Keratinocyte (primary cell): Measurements from ENCODE around the gene KLHL22. TPM values are rescaled to one million over a fixed set of nuclear protein-coding genes. Genes with fewer than 3 reads are reported as not detected.
"Not testable (repeated sequence)": the region's sequence is repeated elsewhere in the genome, so short reads cannot be mapped to it uniquely, and the experiment has no call there.

Experiments
- DNase-seq: peaks from one replicate; pipeline ENCODE4 v3.0.0-alpha.2; 2011; ENCODE audit warnings: low read depth, missing footprints, low spot score
- FAIRE-seq: peaks from 2 replicates; lab custom pipeline; 2011; peaks lifted over from hg19 to GRCh38; lab: Jason Lieb, UNC
- H2AFZ ChIP-seq: 2 replicates; pipeline ENCODE4 v1.6.0; 2012; ENCODE audit warnings: low read length, control low read depth, inconsistent platforms; ENCODE audit not compliant: control insufficient read depth
- H3K27ac ChIP-seq: 2 replicates; pipeline ENCODE4 v1.5.1; 2011; ENCODE audit warnings: low read length; ENCODE audit not compliant: control insufficient read depth, insufficient read depth
- H3K27me3 ChIP-seq: 3 replicates; pipeline ENCODE4 v1.6.0; 2011; ENCODE audit warnings: low read length; ENCODE audit not compliant: control insufficient read depth, insufficient read depth; ENCODE audit errors: extremely low read depth
- H3K36me3 ChIP-seq, 2 experiments: 2 replicates in 1 of 2; 3 replicates in 1 of 2; pipeline ENCODE4 v1.5.1; 2011; ENCODE audit warnings: low read length in 2 of 2, mild to moderate bottlenecking in 1 of 2; ENCODE audit not compliant: control insufficient read depth in 2 of 2, insufficient read depth in 2 of 2; ENCODE audit errors: extremely low read depth in 1 of 2
- H3K4me1 ChIP-seq: 3 replicates; pipeline ENCODE4 v1.5.1; 2011; ENCODE audit warnings: low read length; ENCODE audit not compliant: control insufficient read depth, insufficient read depth; ENCODE audit errors: extremely low read depth
- H3K4me2 ChIP-seq: 3 replicates; pipeline ENCODE4 v1.6.0; 2011; ENCODE audit warnings: low read depth, low read length; ENCODE audit not compliant: control insufficient read depth, insufficient read depth; ENCODE audit errors: extremely low read depth
- H3K4me3 ChIP-seq, 3 experiments: fragments of 200-600 bp in 1 of 3; sonication (generic) in 1 of 3; 2 replicates in 2 of 3; 3 replicates in 1 of 3; pipeline ENCODE4 v1.5.1; 2011 to 2016; ENCODE audit warnings: low read length in 3 of 3, mild to moderate bottlenecking in 3 of 3, control low read depth in 2 of 3, inconsistent platforms in 1 of 3, low read depth in 1 of 3, mixed read lengths in 1 of 3, mixed run types in 1 of 3, moderate library complexity in 1 of 3; ENCODE audit not compliant: control insufficient read depth in 2 of 3, insufficient read depth in 2 of 3; ENCODE audit errors: extremely low read depth in 1 of 3
- H3K79me2 ChIP-seq: 2 replicates; pipeline ENCODE4 v1.6.0; 2012; ENCODE audit warnings: low read length; ENCODE audit not compliant: control insufficient read depth, insufficient read depth
- H3K9ac ChIP-seq: 3 replicates; pipeline ENCODE4 v1.6.0; 2011; ENCODE audit warnings: low read length; ENCODE audit not compliant: control insufficient read depth, insufficient read depth; ENCODE audit errors: extremely low read depth
- H3K9me1 ChIP-seq: 3 replicates; pipeline ENCODE4 v1.6.0; 2011; ENCODE audit warnings: low read length; ENCODE audit not compliant: control insufficient read depth, insufficient read depth; ENCODE audit errors: extremely low read depth
- H3K9me3 ChIP-seq: 2 replicates; pipeline ENCODE4 v1.5.1; 2012; ENCODE audit warnings: low read depth, low read length; ENCODE audit not compliant: control insufficient read depth
- H4K20me1 ChIP-seq: 3 replicates; pipeline ENCODE4 v1.6.0; 2011; ENCODE audit warnings: low read length; ENCODE audit not compliant: control insufficient read depth, insufficient read depth; ENCODE audit errors: extremely low read depth
- EZH2 ChIP-seq: IDR thresholded peaks from one replicate; pipeline ENCODE4 v1.6.1; 2012; ENCODE audit warnings: inconsistent platforms, mild to moderate bottlenecking, low read length, moderate library complexity
- dilution Hi-C: fragments of 300-500 bp; cut with MboI; formaldehyde crosslinking; loops from one replicate; pipeline ENCODE4 v1.7.0; 2020; ENCODE audit warnings: low sequenced_read_pairs; ENCODE audit not compliant: extremely low pct_ligation_motif_present
- polyA plus RNA-seq, 5 experiments: library from polyadenylated mRNA; depleted of rRNA in 3 of 5; stranded (reverse) in 3 of 5; stranded (forward) in 1 of 5; unstranded in 1 of 5; fragments of >200 nt; gene quantifications; 1 replicate in 1 of 5; 2 replicates in 3 of 5; 3 replicates in 1 of 5; pipeline versions ENCODE4 v1.2.1 to v1.2.3, GENCODE V29; 2011 to 2012; ENCODE audit warnings: missing spikeins in 2 of 5, low read depth in 1 of 5, low replicate concordance in 1 of 5
- TF ChIP-seq, protein P1 (sequence below), 3 experiments: IDR thresholded peaks in 1 of 3; conservative IDR thresholded peaks in 1 of 3; optimal IDR thresholded peaks in 1 of 3; 2 replicates in 2 of 3; 3 replicates in 1 of 3; pipeline versions ENCODE3 to v1.5.1; 2011; ENCODE audit warnings: low read length in 3 of 3, mild to moderate bottlenecking in 3 of 3, moderate library complexity in 2 of 3, control low read depth in 1 of 3, inconsistent platforms in 1 of 3; ENCODE audit not compliant: insufficient read depth in 2 of 3; ENCODE audit errors: extremely low read depth in 1 of 3

KLHL22 gene
- polyA plus RNA-seq, 1 donor (not counting 4 experiments of a cell fraction or from before 2014, with no cell fraction given): 9.3 TPM

DNA sequence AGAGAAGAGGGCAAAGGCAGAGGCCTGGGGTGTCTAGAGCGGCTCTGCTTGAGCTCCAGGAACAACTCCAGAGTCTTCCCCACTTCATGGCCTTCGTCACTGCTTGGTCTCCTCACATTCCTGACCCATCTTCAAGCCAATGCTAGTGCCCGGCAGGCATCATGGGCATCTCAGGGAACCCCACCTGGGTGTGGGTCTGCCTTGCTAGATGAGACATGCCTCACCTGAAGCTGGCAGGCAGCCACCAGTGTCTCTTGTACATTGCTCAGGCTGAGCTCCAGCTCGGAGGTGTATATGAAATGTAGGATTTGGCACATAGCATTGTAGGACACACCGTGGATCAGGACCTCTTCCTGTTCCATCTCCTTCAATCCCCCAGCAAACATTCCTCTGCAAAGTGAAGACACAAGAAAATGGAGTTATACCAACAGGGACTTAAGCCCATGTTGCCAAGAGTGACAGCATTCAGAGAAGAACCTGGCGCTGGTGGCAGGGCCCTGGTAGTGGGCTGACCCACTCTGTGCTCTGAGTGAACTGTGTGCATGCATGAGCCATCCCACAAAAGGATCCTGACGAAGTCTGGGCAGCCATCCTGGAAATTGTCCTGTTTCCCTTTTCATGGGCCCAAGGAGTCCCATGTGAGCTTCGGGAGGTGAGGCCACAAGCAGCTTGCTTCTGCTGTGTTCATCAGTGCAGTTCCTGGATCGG is 24.3 kb downstream of the KLHL22 start:
- Histone ChIP-seq H4K20me1 (no peaks in the 10 kb centered on the region), H3K27ac (no peak overlapping the region), H3K9me1 (no peaks in the 10 kb centered on the region), H3K4me1 (peaks cover 3% of the 10 kb centered on the region), H3K4me3 (no peak overlapping the region), H3K4me2 (no peak overlapping the region), H3K36me3 (no peaks in the 10 kb centered on the region), H3K27me3 (no peaks in the 10 kb centered on the region), H3K79me2 (no peaks in the 10 kb centered on the region), H3K9ac (no peak overlapping the region), H2AFZ (no peak overlapping the region), H3K9me3 (no peaks in the 10 kb centered on the region)
- dilution Hi-C loops: no loop called here
- DNase-seq: no peak
- TF ChIP-seq, protein P1, sequence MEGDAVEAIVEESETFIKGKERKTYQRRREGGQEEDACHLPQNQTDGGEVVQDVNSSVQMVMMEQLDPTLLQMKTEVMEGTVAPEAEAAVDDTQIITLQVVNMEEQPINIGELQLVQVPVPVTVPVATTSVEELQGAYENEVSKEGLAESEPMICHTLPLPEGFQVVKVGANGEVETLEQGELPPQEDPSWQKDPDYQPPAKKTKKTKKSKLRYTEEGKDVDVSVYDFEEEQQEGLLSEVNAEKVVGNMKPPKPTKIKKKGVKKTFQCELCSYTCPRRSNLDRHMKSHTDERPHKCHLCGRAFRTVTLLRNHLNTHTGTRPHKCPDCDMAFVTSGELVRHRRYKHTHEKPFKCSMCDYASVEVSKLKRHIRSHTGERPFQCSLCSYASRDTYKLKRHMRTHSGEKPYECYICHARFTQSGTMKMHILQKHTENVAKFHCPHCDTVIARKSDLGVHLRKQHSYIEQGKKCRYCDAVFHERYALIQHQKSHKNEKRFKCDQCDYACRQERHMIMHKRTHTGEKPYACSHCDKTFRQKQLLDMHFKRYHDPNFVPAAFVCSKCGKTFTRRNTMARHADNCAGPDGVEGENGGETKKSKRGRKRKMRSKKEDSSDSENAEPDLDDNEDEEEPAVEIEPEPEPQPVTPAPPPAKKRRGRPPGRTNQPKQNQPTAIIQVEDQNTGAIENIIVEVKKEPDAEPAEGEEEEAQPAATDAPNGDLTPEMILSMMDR (optimal IDR thresholded peaks at IDR 0.05 in 1 of 3, IDR thresholded peaks at IDR 0.05 in 1 of 3, conservative IDR thresholded peaks at IDR 0.05 in 1 of 3; ENCODE audit: extremely low read depth in 1 of 3, insufficient read depth in 2 of 3, low read length in 3 of 3): no peak
- TF ChIP-seq EZH2: no peak
- FAIRE-seq: no peak

DNA sequence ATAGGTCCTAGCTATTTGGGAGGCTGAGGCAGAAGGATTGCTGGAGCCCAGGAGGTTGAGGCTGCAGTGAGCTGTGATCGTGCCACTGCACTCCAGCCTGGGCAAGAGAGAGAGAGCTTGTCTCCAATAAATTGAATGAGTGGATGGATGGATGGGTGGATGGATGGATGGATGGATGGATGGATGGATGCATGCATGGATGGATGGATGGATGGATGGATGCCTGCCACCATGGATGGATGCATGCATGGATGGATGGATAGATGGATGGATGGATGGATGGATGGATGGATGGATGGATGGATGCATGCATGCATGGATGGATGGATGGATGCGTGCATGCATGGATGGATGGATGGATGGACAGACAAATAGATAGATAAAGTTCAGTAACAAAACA is 25.1 kb downstream of the KLHL22 start:
- H3K79me2 ChIP-seq, FAIRE-seq, H3K4me3 ChIP-seq, H3K36me3 ChIP-seq, H3K4me1 ChIP-seq, H3K9me3 ChIP-seq, H3K9ac ChIP-seq, H3K27me3 ChIP-seq, dilution Hi-C loops, H3K4me2 ChIP-seq, DNase-seq, H3K9me1 ChIP-seq, H2AFZ ChIP-seq, H3K27ac ChIP-seq, H4K20me1 ChIP-seq: not testable (repeated sequence)
